Measurements from ENCODE around the gene SQSTM1.

Gene SQSTM1

DNA sequence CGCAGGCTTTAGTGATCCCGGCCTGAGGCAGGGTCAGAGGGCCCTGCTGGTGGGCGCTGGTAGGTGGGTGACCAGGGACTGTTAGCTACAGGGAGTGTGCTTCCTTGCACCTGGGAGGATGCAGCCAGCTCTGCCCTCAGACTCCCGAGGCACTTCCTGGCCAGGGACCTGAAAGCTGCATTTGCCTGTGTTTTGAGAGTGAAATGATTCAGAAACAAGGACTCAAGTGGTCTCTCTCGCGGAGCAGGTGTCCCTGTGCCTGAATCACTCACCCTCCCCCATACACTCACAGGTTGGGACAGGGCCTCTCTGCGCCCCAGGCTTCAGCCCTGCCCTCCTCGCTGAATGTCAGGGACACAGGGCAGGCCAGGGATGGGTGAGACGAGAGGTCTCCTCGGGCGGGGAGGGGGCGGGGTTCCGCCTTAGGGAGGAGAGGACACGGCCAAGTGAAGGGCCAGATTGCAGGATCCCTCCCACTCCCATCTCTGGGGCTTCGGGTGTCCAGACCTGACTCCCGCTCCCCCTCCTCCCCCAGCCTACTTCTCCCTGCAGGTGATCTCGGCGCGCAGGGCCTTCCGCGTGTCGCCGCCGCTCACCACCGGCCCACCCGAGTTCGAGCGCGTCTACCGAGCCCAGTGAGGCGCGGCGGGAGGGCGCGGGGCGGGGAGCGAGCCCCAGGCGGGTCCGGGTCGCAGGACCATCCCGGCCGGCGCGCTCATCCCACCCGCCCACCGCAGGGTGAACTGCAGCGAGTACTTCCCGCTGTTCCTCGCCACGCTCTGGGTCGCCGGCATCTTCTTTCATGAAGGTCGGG is 25.4 kb upstream of the SQSTM1 start:
- no peak for DNase-seq

DNA sequence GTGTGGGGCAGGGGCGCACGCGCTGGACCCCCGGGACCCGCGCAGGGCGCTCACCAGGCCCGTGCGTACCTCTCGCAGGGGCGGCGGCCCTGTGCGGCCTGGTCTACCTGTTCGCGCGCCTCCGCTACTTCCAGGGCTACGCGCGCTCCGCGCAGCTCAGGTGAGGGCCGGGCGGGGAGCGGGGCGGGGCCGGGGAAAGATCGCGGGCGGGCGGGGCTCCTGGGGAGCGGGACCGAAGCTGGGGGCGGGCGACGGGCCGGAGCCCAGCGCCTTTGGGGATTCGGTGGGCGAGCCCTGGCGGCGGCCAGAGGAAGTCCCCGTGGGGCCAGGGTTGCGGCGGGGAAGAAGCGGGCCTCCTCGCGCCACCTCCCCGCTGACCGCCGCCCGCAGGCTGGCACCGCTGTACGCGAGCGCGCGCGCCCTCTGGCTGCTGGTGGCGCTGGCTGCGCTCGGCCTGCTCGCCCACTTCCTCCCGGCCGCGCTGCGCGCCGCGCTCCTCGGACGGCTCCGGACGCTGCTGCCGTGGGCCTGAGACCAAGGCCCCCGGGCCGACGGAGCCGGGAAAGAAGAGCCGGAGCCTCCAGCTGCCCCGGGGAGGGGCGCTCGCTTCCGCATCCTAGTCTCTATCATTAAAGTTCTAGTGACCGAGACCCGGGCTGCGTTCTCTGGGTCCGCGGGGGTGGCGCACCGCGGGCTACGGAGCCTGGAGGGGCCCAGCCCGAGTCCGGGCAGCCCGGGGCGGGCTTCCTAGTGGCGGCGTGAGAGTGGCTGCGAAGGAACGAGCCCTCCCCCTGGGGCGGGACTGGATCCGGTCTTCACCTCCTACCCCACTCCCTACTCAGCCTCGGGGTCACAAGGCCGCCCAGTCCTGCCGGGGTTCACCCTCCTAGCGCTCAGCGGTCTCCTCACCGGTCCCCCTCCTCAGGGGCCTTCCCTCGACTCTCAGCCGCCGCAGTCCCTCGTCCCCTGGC is 24.6 kb upstream of the SQSTM1 start:
- peak; percentile 66 for DNase-seq

DNA sequence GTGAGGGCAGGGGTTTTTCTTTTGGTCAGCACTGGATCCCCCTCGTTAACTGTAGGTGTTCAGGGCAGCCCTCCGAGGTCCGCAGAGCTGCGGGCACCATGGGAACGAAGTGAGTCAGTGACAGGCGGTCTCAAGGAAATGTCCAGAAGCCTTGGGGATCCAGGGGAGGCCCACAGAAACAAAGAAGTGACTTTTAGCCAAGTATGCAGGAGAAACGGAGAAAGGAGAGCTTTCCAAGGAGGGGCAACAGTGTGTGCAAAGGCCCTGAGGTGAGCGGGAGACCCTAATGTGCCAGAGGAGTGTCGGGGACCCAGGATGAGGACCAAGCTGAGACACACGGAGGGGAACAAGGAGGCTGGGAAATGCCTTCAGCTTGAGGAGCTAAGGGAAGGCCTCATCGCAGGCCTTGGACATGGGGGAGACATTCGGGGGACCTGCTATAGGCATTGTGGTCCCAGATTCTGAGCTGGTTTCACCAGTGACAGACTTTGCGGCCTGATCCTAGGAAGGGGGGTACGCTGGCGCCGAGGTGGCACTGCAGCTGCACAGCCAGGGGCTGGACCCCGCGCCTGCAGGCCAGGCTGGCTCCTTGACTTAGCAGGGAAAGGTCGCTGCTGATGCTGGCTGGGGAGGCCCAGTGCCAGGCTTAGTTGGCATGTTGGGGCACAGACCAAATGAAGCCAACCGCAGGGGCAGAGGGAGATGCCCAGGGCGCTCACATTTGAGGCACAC is 23.7 kb upstream of the SQSTM1 start:
- DNase-seq = no peak

DNA sequence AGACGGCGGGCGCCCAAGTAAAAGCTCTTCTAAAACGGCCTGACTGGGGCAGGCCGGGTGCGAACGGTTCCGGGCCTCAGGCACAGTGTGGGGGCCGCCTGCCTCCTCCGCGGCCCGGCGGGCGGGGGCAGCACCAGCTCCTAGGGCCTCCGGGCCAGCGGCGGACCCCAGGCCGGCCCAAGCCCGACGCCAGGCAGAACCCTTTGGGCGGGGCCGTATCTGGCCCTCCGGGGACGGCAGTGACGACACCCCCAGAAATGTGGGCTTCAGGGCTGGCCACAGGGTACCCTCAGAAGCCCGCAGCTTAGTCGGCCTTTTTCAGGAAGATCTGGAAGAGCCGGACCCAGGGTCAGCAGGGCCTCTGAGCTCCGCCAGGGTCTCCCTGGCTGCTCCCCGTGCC is 23.0 kb upstream of the SQSTM1 start:
- no peak for DNase-seq

DNA sequence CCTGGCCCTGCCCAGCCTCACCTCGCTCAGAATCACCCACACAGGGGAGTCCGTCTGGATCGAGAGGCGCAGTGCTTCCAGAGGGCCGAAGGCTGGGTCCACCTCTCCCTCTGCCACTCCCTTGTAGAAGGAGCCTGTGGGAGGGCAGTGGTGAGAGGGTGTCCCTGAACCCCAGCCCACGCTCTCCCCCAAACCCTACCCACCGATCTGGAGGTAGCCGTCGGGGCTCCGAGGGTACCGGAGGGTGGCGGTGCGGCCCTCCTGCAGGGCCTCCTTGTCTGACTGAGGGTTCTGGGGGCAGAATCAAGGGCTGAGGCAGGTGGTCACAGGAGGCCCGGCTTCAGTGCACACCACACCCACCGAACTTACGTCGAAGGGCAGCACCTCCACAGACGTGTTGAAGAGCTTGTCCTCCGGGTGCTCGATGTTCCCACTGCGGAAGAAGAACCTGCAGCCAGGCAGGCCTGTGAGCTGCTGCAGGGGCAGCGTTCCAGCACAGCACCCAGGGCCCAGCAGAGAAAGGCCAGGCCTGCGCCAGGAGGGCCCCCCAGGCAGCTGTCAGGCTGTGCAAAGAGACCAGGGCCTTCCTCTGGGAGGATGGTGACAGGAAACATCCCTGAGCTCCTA is 22.4 kb upstream of the SQSTM1 start:
- no peak for DNase-seq

DNA sequence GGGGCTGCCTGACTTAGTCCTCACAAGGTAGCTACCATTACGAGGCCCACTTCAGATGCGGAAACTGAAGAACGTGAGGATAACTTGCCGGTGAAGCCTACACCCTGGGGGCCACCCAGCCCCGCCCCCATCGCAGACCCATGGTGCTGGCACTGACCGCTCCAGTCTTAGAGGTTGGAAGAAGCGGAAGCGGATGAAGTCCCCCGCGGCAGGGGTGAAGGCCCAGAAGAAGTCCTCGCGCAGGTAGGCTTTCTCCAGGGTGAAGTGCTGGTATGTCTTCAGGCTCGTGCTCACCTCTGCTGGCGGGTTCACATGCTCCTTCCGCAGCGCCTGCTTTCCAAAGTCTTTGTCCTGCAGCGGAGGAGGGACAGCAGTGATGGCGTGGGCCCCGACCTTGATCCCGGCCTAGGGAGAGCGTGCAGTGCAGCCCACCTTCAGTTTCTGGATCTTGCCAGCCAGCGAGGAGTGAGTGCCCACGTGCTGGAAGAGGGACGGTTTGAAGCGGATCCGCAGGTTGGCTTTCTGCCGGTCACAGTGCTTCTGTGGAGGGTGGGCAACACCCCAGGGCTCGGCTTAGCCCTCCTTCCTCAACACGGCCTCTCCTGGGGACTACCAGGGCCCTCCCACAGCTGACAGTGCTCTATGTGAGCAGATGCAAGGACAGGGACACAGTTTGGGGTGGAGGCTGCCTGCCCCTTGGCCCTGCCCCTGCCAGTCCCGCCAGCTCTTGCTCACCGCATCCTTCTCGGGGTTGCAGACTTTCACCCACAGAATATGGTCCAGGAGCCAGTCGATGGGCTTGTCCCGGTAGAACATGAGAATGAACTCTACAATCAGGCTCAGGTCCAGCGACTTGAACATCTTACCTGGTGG is 21.7 kb upstream of the SQSTM1 start:
- DNase-seq = no peak

DNA sequence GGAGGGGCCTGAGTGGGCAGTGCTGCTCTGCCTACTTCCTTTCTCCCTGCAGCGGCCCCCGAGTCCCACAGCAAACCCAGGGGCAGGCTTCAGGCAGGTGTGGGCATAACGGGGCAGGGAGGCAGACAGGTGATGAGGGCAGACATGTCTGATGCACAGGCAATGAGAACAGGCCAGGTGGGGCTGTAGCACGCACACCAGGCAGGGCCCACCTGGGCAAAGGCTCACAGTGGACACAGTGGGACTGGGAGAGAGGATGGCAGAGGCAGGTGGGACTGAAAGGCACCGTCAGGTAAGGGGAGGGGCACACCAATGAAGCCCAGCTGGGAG is 21.1 kb upstream of the SQSTM1 start:
- DNase-seq = no peak

DNA sequence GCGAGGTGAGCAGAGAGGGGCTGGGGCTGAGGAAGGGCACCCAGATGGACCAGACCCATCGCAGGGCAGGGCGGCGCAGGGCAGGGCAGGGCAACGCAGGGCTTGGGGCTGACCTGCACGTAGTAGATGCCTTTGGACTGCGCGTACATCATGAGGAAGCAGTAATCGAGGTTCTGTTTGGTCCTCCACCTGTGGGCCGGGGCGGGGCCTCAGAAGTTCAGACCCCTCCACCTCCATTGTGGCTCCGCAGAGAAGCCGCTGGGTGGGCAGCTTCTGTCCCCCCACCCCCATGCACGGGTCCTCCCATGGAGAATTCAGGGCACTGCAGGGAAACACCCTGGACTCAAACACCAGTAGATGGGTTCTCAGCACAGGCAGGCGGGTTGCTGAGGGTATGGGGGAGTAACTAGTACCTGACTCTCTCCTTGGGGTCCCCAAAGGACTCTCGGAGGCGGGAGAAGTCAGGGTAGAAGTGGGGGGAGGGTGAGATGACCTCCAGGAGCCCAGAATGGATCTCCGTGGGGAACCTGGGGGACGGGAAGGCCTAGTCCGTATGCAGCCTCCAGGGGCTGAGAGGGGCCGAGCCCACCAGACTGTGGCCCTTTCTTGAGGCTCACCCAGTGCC is 20.5 kb upstream of the SQSTM1 start:
- no peak for DNase-seq

DNA sequence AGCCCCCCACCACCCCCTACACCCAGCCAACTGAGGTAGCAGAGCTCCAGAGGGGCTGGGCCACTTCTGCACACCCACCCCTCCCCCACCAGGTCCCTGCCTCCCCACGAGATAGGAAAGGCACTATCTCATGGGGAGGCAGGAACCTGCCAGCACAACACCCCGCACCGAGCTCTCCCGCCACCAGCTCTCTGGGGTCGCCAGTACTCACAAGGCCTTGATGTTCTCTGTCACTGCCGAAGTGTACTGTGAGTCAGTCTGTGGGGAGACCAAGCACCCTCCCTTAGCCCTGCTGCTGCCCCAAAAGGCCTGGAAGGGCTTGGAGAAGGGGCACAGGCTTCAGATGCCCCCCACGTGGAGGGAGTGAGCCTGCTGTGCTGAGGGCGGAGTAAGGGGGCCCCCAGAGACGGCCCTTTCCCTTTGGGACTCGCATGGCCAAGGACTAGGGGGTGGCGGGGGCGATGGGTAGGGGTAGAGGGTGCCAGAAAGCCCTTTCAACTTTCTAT is 20.0 kb upstream of the SQSTM1 start:
- DNase-seq = no peak

DNA sequence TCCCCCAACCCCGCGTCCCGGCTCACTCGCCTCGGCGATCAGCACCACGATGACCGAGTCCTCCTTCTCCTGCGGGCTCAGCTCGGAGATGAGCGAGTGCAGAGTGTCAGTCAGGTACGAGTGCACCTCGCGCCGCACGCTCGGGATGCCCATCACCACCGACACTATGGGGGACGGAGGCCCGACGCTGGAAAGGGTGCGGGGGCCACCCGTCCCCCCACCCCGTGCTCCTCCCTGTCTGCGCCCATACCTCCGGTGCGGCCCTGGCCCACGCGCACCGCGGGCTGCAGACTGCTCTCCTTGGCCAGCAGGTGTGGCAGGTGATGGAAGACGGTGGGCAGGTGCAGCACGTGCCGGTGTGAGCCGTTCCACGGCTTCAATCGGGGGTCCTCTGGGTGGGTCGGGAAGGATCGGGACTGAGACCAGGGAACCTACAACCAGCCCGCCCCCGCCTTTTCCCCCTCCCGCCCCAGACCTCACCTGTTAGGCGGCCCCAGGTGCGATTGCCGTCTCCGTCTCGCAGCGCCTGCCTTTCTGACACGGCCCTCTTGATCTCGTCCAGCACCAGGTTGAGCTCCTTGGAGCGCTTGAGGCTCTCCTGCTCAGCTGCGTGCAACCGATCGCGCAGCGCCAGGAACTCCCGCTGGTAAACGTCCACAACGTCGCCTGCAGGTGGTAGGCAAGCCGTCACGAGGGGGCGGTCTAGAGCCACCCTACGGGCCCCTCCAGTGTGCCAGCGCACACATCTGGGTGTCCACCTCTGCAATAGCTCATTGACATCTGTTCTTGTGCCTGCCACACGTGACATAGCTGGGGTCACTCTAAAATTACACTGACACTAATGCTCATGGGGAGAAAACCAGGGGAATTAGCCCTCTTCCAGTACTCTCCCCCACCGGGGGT is 19.1 kb upstream of the SQSTM1 start:
- DNase-seq = peak; percentile 83

DNA sequence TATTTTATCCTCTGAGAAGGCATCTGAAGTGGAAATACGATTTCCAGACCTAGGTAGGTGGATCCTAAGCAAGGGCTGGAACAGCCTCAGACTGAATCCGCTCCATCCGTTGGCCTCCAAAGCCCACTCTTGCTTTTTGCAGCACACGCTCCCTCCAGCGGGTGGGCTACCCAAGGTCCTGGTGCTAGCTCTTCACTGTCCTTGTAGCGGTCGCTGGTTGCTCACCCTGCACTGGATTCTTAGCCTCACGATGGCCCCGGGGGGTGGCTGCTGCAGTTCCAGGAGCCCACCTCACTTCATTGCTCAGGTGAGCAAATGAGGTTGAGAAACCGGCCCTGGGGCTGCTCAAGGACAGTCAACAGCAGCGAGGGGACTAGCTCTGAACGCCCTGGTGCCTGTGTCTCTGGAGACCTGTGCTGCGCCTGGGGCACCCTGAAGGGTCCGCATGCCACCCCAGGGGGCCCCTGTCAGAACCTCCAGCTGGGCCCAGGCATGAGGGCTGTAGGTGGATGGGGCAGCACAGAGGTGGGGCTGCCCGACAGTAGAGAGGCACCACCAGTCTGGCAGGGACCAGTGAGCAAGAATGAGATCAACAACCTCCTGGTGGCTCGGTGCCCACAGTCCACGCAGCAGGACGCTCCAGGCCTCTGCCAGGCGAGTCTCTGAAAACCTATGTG is 18.4 kb upstream of the SQSTM1 start:
- DNase-seq = no peak

DNA sequence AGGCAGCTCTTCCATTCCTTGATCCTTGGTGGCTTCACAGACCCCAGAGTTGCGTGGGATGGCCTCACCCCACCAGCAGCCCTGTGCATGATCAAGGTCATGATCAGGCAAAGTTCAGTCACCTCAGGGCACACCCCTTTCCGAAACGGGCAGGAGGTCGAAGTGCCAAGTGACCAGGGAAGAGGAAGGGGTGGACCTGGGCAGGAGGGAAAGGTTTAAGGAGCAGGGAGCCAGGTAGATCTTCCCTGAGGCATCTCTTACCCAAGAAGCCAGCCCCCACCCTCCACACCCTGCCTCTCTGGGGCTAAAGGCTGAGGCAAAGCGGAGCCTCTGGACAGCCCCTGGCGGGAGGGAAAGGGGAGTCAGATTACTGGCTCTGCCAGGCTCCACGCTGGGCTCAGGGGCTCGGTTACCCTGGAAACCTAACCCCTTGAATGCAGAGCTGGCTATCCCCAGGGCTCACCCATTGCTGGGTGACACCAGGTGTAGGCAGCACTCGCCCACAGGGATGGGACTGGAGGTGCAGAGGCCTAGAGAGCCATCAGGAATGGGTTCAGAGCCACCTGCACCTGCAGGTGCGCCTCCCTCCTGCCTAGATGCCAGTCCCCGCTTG is 17.6 kb upstream of the SQSTM1 start:
- DNase-seq = no peak

DNA sequence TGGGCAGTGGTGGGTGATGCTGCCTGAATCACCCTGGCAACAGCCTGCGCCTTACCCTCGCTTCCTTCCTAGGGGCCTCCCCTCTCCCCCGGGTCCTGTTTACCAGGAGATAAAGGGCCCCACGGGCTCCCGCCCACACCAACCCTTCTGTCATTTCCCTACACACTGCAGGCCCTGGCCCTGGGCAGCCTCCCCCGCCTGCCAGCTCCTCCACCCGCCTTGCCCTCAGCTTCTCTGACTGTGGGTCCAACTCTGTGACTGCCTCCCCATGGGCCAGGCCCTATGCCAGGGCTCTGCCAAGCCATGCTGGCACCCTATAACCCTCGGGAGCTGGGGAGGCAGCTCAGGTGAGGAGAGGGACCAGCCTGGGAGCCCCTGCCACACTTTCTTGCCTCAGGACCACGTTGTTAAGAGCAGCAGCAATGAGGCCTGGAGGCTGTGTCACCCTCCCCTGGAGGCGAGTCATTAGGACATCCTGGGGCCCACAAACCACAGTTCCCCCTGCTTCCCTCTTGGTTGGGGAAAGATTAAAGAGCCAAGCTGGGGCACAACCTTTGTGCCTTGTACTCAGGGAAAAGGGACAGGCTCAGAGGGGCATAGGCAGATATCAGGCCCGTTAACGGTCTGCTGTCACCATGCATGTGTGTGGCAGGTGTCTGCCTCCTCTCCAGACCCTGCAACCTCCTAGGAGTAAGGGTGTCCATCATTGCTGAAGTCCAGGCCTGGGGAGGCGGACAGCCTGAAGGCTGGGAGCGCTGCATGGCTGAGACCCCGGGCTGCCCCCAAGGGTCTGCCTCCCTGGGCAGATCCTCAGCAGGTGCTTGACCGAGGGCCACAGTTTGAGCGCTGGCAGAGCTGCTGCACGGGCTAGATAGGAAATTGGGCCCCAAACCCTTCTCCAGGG is 16.8 kb upstream of the SQSTM1 start:
- no peak for DNase-seq

DNA sequence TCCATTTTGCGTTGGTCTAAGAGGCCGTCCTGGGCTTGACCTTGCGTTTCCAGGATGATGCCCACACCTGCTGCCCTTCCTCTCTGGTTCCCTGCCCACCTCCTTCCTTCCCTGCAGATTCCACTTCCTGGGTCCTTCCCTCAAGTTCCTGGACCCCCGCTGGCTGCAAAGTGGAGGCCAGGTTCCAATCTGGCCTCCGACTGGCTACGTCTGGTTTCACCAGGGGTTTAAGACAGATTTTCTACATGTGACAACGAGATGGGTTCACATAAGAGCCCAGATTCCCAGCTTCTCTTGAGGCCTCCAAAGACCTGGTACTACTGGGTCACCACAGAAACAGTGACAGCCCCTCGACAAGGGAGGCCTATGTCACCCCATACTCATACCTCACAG is 16.2 kb upstream of the SQSTM1 start:
- DNase-seq = no peak

DNA sequence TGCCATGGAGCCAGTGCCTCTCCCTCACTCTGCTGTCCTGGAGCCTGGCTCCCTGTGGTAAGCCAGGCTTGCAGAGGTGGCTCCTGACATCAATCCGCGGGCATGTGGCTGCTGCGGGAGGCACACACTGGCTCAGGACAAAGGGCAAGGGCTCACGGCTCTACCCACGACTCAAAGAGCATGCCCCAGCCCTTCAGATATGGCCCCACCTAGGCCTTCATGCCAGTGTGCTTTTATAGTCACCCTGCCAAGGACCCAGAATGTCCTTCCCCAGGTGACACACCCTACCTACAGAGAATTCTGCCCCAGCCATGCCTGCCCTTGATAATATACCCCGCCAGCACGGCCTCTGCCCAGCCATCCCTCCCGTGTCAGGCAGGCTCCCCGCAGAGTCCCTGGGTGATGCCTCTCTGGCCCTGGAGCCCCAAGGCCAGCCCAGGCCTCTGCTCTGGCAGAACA is 15.6 kb upstream of the SQSTM1 start:
- no peak for DNase-seq

DNA sequence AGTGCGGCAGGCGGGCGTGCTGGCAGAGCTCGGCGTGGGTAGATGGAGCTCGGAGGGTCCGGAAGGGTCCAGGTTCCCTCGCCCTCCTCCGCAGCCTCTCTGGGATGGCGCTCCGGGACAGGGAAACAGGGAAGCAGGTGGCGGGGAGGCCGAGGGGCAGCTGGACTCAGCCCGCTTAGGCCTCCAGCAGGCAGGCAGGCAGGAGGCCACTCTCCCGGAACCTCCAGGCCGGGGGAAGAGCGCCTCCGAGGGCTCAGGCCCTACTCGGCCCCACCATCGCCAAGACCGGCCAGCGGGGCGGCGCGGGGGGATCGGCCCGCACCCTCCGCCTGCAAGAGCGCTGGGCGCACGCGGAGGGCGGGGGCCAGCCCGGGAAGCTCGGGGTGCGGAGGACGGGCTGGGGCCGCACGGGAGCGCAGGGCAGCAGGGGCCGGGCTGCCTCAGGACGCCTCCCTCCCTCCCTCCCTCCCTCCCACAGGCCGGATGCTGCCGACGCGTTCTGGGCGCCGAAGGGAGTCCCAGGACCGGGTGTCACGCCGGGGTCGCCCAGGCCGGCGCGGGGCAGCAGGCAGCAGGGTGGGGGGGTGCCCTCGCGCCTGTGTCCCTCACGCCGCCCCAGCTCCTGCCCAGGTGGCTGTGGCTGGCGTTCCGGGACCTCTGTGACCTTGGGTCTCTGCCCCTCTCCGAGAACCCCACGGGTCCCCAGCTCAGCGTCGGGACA is 15.0 kb upstream of the SQSTM1 start:
- DNase-seq = no peak

Data from activated CD4-positive, alpha-beta T cell treated with anti-CD3 and anti-CD28 coated beads, Interleukin-2, amount 50 U/mL, for 16 hours (primary cell).